GM23338 (cell line): Measurements from ENCODE around the gene SETBP1. TPM values are rescaled to one million over a fixed set of nuclear protein-coding genes. Genes with fewer than 3 reads are reported as not detected.

ENCODE experiments used
- ATAC-seq: fragments of 200-7000 bp; cut with Tn5 transposase; 3 replicates; pipeline ENCODE4 v1.9.1; 2020
- DNase-seq: peaks from one replicate; pipeline ENCODE4 v3.0.0-alpha.2; 2015; ENCODE audit warnings: low spot score
- H2AFZ ChIP-seq: fragments of 200-600 bp; sonication (generic); 2 replicates; pipeline ENCODE4 v1.8.0; 2016; ENCODE audit warnings: antibody characterized with exemption, mild to moderate bottlenecking, moderate library complexity
- H3F3A ChIP-seq: fragments of 200-600 bp; sonication (generic); replicated peaks from 2 replicates; pipeline ENCODE4 v1.8.0; 2017; ENCODE audit warnings: antibody characterized with exemption, mixed run types, low read depth
- H3K27ac ChIP-seq: fragments of 200-600 bp; sonication (generic); 2 replicates; pipeline ENCODE4 v1.6.1; 2016; ENCODE audit warnings: low read depth
- H3K27me3 ChIP-seq: fragments of 200-600 bp; sonication (generic); 2 replicates; pipeline ENCODE4 v1.8.0; 2016; ENCODE audit warnings: mild to moderate bottlenecking, mixed run types, moderate library complexity; ENCODE audit not compliant: insufficient read depth
- H3K36me3 ChIP-seq: fragments of 200-600 bp; sonication (generic); 2 replicates; pipeline ENCODE4 v1.8.0; 2016; ENCODE audit warnings: mild to moderate bottlenecking; ENCODE audit not compliant: insufficient read depth
- H3K4me1 ChIP-seq: fragments of 200-600 bp; sonication (generic); 2 replicates; pipeline ENCODE4 v1.8.0; 2016; ENCODE audit warnings: mild to moderate bottlenecking, moderate library complexity; ENCODE audit not compliant: insufficient read depth
- H3K4me2 ChIP-seq: fragments of 200-600 bp; sonication (generic); 2 replicates; pipeline ENCODE4 v1.7.1; 2017; ENCODE audit warnings: mixed run types
- H3K4me3 ChIP-seq: fragments of 200-600 bp; sonication (generic); 2 replicates; pipeline ENCODE4 v1.6.1; 2016; ENCODE audit warnings: mixed run types
- H3K79me2 ChIP-seq: fragments of 200-600 bp; sonication (generic); replicated peaks from 2 replicates; pipeline ENCODE4 v1.8.0; 2017; ENCODE audit warnings: mild to moderate bottlenecking; ENCODE audit not compliant: insufficient read depth
- H3K9me2 ChIP-seq: fragments of 200-600 bp; sonication (generic); 2 replicates; pipeline ENCODE4 v1.8.0; 2017; ENCODE audit not compliant: insufficient read depth
- H4K20me1 ChIP-seq: fragments of 200-600 bp; sonication (generic); replicated peaks from 2 replicates; pipeline ENCODE4 v1.8.0; 2017; ENCODE audit warnings: mild to moderate bottlenecking; ENCODE audit not compliant: insufficient read depth
- H3K27ac Mint-ChIP-seq: 2 replicates; pipeline ENCODE4 v1.8.0; 2020; ENCODE audit warnings: inconsistent platforms, mild to moderate bottlenecking, moderate library complexity, mixed read lengths
- H3K27me3 Mint-ChIP-seq: 3 replicates; pipeline ENCODE4 v1.8.0; 2022; ENCODE audit warnings: low read depth, mild to moderate bottlenecking, moderate library complexity, mixed read lengths, inconsistent platforms; ENCODE audit not compliant: insufficient read depth, poor library complexity
- H3K36me3 Mint-ChIP-seq: 3 replicates; pipeline ENCODE4 v1.8.0; 2021; ENCODE audit warnings: low read depth, mild to moderate bottlenecking, inconsistent platforms, moderate library complexity, mixed read lengths
- H3K4me1 Mint-ChIP-seq: 3 replicates; pipeline ENCODE4 v1.8.0; 2020; ENCODE audit warnings: mild to moderate bottlenecking, inconsistent platforms, mixed read lengths
- H3K4me3 Mint-ChIP-seq: 3 replicates; pipeline ENCODE4 v1.8.0; 2021; ENCODE audit warnings: moderate library complexity, mild to moderate bottlenecking, inconsistent platforms, mixed read lengths
- H3K9me3 Mint-ChIP-seq: 3 replicates; pipeline ENCODE4 v1.8.0; 2020; ENCODE audit warnings: moderate library complexity, mild to moderate bottlenecking, inconsistent platforms, mixed read lengths
- CTCF ChIP-seq, 2 experiments: fragments of 200-600 bp in 1 of 2; sonication (generic) in 1 of 2; conservative IDR thresholded peaks; 2 replicates each; pipeline versions ENCODE4 v1.5.1 to v1.6.1; 2016 to 2017; ENCODE audit warnings: antibody characterized with exemption in 2 of 2, low read depth in 2 of 2, mild to moderate bottlenecking in 2 of 2, moderate library complexity in 1 of 2
- EZH2phosphoT487 ChIP-seq: fragments of 200-600 bp; sonication (generic); IDR thresholded peaks from one replicate; pipeline ENCODE4 v1.8.1; 2018; ENCODE audit warnings: antibody characterized with exemption; ENCODE audit not compliant: unreplicated experiment
- JUNB ChIP-seq: IDR thresholded peaks from one replicate; pipeline ENCODE4 v1.6.1; 2016; ENCODE audit warnings: antibody characterized with exemption; ENCODE audit not compliant: unreplicated experiment
- REST ChIP-seq: IDR thresholded peaks from one replicate; pipeline ENCODE4 v1.6.1; 2018; ENCODE audit warnings: antibody characterized with exemption; ENCODE audit not compliant: unreplicated experiment
- STAT1 ChIP-seq: IDR thresholded peaks from one replicate; pipeline ENCODE4 v1.6.1; 2016; ENCODE audit warnings: antibody characterized with exemption; ENCODE audit not compliant: unreplicated experiment
- ZNF114 ChIP-seq: fragments of 250-450 bp; sonication (Bioruptor Pico); IDR thresholded peaks from 2 replicates; pipeline ENCODE4 v1.5.0; 2020; ENCODE audit warnings: mild to moderate bottlenecking, moderate library complexity
- ZNF331 ChIP-seq: fragments of 250-450 bp; sonication (Bioruptor Pico); IDR thresholded peaks from 2 replicates; pipeline ENCODE4 v1.5.0; 2020; ENCODE audit warnings: low read depth, mild to moderate bottlenecking, moderate library complexity
- ZNF462 ChIP-seq: fragments of 250-450 bp; sonication (Bioruptor Pico); IDR thresholded peaks from 2 replicates; pipeline ENCODE4 v1.5.0; 2020; ENCODE audit warnings: mild to moderate bottlenecking, moderate library complexity
- polyA plus RNA-seq: library from polyadenylated mRNA; unstranded; fragments of >200 nt; fragmentation: Nextera tagmentation; extraction: Ambion mirVana; gene quantifications from 2 replicates; pipeline ENCODE4 v1.2.1, GENCODE V29; 2016
- total RNA-seq: library from RNA; depleted of rRNA; stranded (reverse); fragments of >200 nt; shearing (Covaris generic); gene quantifications from 2 replicates; pipeline ENCODE4 v1.2.3, GENCODE V29; 2014

SETBP1 gene
- total and polyA plus RNA-seq, 2 experiments from 2014 or later: 1.6 to 5.5 TPM

GRCh38 chr18:45090526-45091140 lies 409.9 kb downstream of the SETBP1 start:
- ATAC-seq (no peak), DNase-seq (no peak)
- Histone ChIP-seq H2AFZ (0 out of 2 replicates have a peak overlapping the region, but pooled peaks have one; percentile 43), H3K4me1 (peaks cover 7% of the 10 kb centered on the region; the same call in 1 of the 2 replicates), H3K27ac (no peak overlapping the region), H4K20me1 (no peaks in the 10 kb centered on the region; the same call in 1 of the 2 replicates), H3F3A (no peaks in the 10 kb centered on the region), H3K4me2 (no peak overlapping the region), H3K79me2 (no peaks in the 10 kb centered on the region), H3K27me3 (no peaks in the 10 kb centered on the region), H3K36me3 (no peaks in the 10 kb centered on the region), H3K9me2 (0 out of 2 replicates have a peak, but pooled peaks cover 3% of the 10 kb centered on the region), H3K4me3 (no peak overlapping the region)
- Mint-ChIP-seq H3K9me3 (no peaks in the 10 kb centered on the region), H3K4me3 (no peak overlapping the region), H3K27me3 (peaks cover 5% of the 10 kb centered on the region), H3K27ac (no peak overlapping the region), H3K36me3 (no peaks in the 10 kb centered on the region), H3K4me1 (peaks cover 10% of the 10 kb centered on the region)
- no peak for TF ChIP-seq CTCF (conservative IDR thresholded peaks at IDR 0.05; ENCODE audit: low read depth in 2 of 2)
- TF ChIP-seq ZNF331: no peak
- TF ChIP-seq ZNF462 (CRISPR knock-in tag): no peak
- no peak for TF ChIP-seq REST
- TF ChIP-seq STAT1: no peak
- no peak for TF ChIP-seq ZNF114
- no peak for TF ChIP-seq JUNB
- TF ChIP-seq EZH2phosphoT487: no peak
